HuH-7 (cell line): Measurements from ENCODE around the gene RAB9A.
"Not testable (repeated sequence)": the region's sequence is repeated elsewhere in the genome, so short reads cannot be mapped to it uniquely, and the experiment has no call there.

ENCODE experiments used
- DNase-seq: peaks from one replicate; pipeline ENCODE4 v3.0.0; 2011; ENCODE audit warnings: low spot score

The RAB9A gene

GRCh38 chrX:13702111-13702789, 13.3 kb downstream of the RAB9A start:
- no peak for DNase-seq

DNA sequence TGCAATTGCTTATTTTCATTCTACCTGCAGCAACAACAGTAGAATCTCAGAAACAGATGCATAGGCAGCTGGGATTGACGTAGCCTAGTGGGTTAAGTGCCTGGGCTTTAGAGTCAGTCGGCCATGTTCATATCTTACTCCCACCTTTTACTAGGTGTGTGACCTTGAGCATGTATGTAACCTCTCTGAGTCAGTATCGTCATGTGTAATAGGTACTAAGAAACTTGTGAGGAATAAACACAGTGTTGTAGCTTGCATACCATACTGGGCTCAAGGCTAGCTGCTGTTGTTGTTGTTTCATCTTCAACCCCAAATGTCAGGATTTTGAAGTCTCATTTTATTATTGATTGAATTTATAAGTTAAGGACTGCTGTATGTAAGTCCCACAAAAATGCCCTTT, 14.2 kb downstream of the RAB9A start:
- DNase-seq: no peak

DNA sequence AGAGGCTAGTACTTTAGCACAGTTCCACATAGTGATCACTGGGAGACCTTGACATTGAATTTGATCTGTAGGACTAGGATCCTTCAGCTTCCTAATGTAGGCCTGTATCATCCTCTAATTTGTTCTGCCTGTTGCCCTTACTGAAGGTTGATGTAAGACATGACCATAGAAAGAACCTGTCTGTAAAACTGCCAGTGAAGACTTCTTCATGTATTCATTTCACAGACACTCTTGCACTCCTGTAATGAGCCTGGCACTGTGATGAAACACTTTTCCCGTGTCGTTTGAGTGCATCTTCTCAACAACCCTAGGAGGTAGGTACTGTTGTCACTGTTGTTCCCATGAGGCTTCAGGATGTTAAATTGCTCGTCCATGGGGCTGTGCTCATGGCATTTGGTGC, 14.7 kb downstream of the RAB9A start:
- DNase-seq: no peak

DNA sequence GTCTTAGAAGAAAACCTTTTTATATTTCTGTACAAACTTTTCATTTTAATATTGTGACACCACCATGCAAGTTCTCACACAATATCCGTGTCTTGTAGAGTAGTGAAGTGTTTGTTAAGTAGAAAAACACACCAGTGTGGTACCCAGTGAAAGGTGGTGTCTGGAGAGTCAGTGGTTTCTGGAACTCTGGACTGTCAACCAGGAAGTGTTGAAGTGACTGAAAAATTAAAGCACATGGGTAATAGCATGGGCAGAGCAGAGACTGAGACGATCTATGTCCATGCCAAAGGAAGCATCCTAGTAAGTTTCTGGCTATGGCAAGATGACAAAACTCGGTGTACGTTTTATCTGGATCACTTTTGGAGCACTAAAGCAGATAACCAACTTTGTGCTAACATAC, 22.2 kb downstream of the RAB9A start:
- DNase-seq: no peak

DNA sequence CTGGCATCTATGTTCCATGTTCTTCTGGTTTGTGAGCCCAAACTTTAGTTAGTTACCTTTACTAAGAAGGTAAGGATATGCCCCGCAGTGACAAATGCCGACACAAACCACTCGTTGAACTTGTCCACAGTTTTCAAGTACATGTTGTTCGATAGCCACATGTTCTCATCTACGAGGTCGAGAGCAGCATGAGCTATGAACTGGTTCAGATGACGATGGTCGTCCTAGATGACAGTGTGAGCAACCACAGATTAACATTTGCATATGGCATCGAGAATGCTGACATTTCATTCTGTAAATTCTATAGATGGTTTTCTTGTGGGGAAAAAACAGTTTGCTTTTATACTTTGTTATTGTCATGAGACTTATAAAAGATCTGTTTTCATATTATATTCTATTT, 27.5 kb downstream of the RAB9A start:
- DNase-seq: no peak

DNA sequence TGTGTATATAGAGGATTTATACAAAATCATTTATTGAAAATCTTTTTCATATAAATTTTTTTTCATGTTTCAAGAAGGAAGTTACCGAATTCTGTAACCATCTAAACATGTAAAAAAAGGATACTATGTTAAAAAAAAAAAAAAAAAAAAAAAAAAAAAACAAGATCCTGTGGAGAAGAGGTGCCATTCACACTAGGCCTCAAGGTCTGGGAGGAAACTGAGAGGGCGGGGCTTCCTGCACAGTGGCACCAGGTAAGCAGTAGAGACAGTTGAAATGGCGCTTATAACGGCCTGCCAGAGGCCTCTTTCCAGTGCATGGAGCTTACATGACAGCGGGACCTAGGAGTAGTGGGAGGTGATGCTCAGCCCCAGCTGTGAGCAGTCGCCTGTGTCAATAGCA, 28.0 kb downstream of the RAB9A start:
- DNase-seq: no peak

GRCh38 chrX:13717700-13718472, 29.0 kb downstream of the RAB9A start:
- DNase-seq: no peak

- no peak for DNase-seq
Measured at GRCh38 chrX:13719192-13719856, 30.4 kb downstream of the RAB9A start.

- DNase-seq: no peak
Measured at GRCh38 chrX:13721371-13721770, 32.4 kb downstream of the RAB9A start.

- no peak for DNase-seq
Measured at GRCh38 chrX:13721819-13722519, 33.0 kb downstream of the RAB9A start.

GRCh38 chrX:13724878-13725277, 36.0 kb downstream of the RAB9A start:
- DNase-seq: not testable (repeated sequence)

DNA sequence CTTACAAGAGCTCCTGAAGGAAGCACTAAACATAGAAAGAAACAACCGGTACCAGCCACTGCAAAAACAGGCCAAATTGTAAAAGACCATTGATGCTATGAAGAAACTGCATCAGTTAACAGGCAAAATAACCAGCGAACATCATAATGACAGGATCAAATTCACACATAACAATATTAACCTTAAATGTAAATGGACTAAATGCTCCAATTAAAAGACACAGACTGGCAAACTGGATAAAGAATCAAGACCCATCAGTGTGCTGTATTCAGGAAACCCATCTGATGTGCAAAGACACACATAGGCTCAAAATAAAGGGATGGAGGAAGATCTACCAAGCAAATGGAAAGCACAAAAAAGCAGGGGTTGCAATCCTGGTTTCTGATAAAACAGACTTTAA, 37.7 kb downstream of the RAB9A start:
- DNase-seq: not testable (repeated sequence)

GRCh38 chrX:13730523-13730922, 41.6 kb downstream of the RAB9A start:
- not testable (repeated sequence) for DNase-seq

- DNase-seq: no peak
Measured at GRCh38 chrX:13732246-13733067, 43.5 kb downstream of the RAB9A start.

DNA sequence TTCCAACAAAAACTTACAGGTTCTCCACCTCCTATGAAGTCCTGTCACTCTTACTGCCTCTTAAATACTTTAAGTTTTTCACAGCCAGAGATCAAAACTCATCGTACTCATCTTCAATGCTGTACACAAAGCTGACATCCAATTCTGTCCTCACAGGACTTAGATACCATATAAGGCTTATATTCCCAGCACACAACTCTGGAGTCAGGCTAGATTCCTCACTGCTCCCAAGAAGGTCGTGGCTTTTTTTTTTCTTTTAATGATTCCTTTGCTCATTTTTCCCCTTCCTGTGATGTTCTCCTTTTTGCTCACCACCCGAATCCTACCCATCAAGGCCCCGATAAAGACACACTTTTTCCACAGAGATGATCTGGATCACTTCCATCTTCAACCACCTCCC, 44.6 kb downstream of the RAB9A start:
- DNase-seq: no peak

DNA sequence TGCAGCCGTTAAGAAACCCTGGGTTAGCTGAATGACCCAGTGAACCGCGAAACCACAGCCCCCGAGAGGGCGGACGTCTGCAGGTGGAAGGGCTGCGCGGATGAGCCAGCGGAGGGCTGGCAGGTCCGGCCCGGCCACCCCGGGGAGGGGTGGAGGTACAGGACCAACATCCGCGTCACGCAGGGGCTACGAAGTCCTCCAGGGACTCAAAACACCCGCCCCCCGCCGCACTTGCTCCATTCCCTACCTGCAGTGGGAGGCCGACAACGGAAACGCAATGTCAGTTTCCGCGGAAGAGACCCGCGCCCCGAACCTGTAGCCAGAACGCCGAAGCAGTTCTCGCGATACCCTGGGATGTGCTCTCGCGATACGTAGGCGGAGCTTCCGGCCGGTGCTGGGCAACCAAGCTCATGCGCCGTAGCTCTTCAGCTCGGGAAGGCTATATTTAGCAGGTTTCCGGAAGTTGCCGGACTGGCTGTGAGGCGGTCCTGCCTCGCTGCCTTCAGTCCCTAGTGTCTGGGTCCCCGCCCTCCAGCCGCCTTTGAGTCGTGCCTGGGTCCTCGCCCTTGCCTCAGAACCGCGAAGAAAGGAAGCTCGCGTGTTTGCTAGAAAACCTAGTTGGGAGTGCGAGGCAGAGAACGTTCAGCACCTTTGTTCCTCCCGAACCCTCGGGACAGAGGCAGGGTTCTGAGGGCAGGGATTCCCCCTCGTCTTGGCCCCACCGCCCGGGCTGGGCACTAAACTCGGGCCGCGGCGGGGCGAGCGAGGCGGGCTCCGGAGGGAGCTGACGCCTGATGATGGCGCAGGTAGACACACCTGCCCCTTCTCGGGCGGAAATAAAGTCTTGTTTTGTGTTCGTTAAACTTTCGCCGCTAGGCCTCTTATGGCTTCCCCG, 45.6 kb downstream of the RAB9A start, which contains the start of the genes OFD1 and TRAPPC2:
Gene OFD1 (plus strand): TSS at position 471 of the 895 bp plus-strand sequence. CDS start 324 bp downstream, at position 795.
Gene TRAPPC2 (minus strand): TSS at position 343 of the 895 bp plus-strand sequence. CDS start 14,657 bp downstream, outside the sequence.
- DNase-seq: peak; percentile 64

- no peak for DNase-seq
Measured at GRCh38 chrX:13741695-13742094, 52.8 kb downstream of the RAB9A start.

DNA sequence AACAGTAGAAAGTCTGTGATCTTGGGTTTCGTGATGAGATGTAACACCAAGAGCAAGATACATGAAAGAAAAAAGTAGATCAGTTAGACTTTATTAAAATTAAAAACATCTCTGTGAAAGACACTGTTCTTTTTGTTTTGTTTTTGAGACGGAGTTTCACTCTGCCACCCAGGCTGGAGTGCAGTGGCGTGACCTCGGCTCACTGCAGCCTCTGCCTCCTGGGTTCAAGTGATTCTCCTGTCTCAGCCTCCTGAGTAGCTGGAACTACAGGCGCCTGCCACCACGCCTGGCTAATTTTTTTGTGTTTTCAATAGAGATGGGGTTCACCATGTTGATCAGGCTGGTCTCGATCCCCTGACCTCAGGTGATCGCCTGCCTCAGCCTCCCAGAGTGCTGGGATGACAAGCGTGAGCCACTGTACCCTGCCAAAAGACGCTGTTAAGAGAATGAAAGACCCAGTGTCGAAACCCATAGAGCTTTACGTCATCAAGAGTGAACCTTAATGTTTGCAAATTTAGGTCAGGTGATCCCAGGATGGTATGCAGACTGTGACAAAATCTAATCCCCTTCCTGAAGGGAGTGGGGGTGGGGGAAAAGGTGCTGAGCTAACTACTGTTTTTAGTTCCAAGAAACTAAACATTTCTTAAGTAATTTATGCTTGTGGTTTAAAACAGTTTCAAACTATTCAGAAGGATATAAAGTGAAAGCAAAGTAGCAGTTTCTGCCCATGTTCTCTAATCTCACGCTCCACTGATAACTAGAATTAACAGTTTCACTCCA, 53.7 kb downstream of the RAB9A start:
- no peak for DNase-seq

DNA sequence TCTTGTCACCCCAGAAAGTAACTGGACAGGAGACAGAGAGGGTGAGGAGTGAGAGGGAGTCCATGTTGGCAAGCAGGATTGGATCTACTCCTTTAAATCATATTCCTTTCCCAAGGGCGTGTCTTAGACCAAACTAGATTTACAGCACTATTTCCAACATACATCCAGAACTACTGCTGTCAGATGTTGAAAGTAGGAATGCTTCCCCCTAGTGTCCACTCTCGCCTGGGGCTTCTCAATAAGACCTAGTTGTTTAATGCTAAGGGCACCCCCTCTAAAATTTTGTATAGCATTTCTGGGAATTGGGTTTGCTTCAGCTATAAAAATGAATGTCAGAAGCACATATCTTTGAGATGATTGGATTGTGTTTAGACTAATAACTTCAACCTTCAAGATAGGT, 58.9 kb downstream of the RAB9A start:
- DNase-seq: no peak
